Ecto neural progenitor cell (in vitro differentiated cells): Measurements from ENCODE around the gene FN1.

ENCODE experiments used
- DNase-seq: peaks from one replicate; pipeline ENCODE4 v3.0.0-alpha.2; 2018; ENCODE audit warnings: low spot score

The FN1 gene

DNA sequence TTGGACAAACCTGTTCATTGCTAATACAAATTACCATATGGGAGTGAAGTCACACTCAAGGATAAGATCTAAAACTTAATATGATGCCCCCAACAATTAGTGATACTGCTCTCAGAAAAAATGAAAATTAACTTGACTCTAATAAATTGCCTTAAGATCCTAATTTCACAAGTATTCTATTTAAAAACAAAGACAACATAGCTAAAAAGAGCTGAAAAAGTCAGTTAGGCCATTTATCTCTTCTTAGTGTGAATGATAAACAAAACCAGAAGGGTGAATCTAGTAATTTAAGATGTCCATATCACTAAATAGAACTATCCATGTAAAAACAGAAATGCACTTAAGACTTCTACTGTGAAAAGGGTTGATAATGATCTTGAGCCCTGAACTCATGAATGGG is 53.4 kb downstream of the FN1 start:
- DNase-seq = no peak

DNA sequence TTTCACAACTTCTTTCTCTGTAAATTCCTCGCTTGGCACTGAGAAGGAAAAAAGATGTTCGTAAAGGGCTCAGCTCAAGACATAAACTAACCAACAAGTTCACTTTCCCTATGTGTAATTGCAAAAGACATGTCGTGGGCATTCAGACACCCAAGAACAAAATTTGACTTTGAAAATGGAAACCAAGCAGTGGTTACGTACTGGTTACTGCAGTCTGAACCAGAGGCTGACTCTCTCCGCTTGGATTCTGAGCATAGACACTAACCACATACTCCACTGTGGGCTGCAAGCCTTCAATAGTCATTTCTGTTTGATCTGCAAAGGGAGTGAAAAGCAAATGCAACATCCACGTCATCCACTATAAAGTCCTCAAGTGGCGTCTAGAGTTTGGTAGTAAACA is 53.9 kb downstream of the FN1 start:
- DNase-seq = no peak

GRCh38 chr2:215380699-215381098 is 55.2 kb downstream of the FN1 start:
- DNase-seq = no peak

DNA sequence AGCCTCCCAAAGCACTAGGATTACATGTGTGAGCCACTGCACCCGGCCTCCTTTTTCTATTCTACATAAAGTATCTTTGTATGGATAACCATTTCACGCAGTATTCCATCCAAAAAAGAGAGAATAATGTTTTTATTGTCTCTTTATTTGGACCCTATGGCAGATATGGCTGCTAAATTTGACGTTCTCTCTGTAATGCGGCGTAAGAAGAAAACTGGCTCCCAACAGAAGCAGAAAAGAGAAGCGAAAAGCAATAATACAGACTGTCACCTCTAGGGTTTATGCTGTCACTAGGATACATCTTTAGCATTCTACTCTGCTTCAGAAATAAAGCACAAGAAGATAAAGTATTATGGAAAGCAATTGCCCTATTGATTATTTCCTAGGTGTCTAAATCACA is 55.9 kb downstream of the FN1 start:
- no peak for DNase-seq

GRCh38 chr2:215379039-215379438 is 56.8 kb downstream of the FN1 start:
- DNase-seq = no peak

- DNase-seq = no peak
These were observed 57.8 kb downstream of the FN1 start for GRCh38 chr2:215378045-215378444.

- DNase-seq = no peak
These were observed 58.6 kb downstream of the FN1 start for GRCh38 chr2:215377283-215377682.

DNA sequence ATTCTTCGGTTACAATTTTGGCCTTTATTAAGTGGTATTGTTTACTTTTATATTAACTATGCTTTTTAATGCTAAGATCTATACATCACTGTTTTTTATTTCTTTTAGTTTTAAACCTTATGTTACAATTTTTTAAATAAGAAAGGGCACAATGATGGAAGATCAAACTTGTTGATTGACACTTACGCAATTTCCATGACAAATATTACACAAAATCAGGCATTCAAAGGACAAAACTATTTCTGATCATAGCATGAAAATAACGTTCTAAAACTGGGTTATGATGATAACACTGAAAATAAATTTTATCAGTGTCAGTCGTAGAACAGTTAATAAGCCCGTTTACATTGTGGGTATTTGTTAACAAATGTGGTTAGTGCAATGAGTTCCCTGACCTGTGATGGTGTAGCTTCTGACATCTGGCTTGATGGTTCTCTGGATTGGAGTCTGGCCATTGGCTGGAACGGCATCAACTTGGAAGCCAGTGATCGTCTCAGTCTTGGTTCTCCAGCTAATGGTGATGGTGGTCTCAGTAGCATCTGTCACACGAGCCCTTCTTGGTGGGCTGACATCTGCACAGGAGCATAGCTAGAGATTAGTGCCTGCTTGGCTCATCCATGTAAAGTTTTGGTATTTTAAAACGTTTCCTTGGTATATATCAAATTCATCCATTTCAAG is 59.6 kb downstream of the FN1 start:
- no peak for DNase-seq

- DNase-seq = no peak
These were observed 60.4 kb downstream of the FN1 start for GRCh38 chr2:215375467-215375830.

- DNase-seq = no peak
These were observed 61.0 kb downstream of the FN1 start for GRCh38 chr2:215374642-215375466.

GRCh38 chr2:215374002-215374401 is 61.9 kb downstream of the FN1 start:
- no peak for DNase-seq

GRCh38 chr2:215372968-215373649 is 62.8 kb downstream of the FN1 start:
- DNase-seq = no peak

- no peak for DNase-seq
These were observed 63.7 kb downstream of the FN1 start for GRCh38 chr2:215371915-215372897.

DNA sequence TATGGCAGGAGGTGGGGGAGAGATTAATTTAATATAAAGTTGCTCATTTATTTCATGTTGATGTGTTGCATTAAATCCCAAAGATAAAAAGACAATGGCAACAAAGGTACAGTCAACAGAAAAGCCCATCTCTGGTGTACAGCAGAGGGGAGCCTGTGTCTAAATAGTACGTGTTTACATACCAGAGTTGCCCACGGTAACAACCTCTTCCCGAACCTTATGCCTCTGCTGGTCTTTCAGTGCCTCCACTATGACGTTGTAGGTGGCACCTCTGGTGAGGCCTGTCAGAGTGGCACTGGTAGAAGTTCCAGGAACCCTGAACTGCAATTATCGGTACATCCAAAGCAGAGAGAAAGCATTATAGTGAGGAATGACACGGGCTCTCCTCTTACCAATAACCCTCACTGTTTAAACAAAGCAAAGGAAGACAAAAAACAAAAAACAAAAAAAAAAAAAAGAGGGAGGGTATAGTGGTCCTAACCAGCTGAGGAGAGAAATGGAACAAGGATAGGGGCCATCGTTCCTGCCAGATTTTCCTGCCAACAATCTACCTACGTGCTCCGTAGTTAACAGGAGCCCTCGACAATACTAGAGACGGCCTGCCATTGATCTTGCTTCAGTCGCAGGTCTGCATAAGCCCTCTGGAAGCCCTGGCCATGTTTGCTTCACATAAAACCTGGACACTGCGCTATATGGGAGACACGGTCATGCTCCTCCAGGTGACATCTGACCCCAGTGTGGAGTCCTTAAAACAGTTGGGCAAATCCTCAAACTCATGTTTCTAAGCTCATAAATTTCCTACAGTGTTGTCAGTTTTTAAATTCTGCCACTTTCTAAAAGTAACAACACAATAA is 65.5 kb downstream of the FN1 start:
- DNase-seq = no peak

- no peak for DNase-seq
These were observed 66.6 kb downstream of the FN1 start for GRCh38 chr2:215369181-215369760.

GRCh38 chr2:215368493-215368809 is 67.4 kb downstream of the FN1 start:
- no peak for DNase-seq

DNA sequence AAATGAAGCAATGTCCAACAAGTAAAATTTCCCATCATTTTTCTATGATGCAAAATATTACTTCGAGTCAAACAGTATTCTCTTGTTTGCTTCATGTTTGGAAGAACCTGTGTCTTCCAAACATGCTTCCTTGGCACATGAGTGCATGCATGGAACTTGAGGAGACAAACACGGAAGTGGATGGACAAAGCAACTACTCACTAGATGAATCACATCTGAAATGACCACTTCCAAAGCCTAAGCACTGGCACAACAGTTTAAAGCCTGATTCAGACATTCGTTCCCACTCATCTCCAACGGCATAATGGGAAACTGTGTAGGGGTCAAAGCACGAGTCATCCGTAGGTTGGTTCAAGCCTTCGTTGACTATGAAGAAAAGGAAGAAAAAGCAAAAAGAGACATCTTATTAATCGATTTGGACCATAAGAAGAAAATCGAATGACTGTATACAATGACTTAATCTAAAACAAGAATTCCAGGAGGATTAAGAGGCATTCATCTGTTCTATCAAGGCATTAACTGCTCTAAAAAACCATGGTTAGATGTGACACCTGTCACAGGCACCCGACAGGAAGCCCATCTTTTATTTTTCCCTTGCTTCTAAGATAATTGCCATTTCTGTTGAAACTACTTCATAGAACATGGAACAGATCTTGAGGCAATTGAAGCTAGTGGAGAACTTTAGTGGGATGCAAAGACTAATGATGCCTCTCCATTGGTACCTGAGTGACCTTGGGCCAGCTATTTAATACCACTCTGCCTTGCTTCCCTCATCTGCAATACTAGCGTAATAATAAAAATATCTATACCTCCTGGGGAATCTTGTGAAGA is 68.0 kb downstream of the FN1 start:
- DNase-seq = no peak

- no peak for DNase-seq
These were observed 69.3 kb downstream of the FN1 start for GRCh38 chr2:215366440-215367032.

GRCh38 chr2:215365184-215365658 is 70.6 kb downstream of the FN1 start:
- DNase-seq = no peak
